ENCODE results near the gene IRF2BP2.
"Not testable (repeated sequence)": the region's sequence is repeated elsewhere in the genome, so short reads cannot be mapped to it uniquely, and the experiment has no call there.

IRF2BP2 gene

DNA sequence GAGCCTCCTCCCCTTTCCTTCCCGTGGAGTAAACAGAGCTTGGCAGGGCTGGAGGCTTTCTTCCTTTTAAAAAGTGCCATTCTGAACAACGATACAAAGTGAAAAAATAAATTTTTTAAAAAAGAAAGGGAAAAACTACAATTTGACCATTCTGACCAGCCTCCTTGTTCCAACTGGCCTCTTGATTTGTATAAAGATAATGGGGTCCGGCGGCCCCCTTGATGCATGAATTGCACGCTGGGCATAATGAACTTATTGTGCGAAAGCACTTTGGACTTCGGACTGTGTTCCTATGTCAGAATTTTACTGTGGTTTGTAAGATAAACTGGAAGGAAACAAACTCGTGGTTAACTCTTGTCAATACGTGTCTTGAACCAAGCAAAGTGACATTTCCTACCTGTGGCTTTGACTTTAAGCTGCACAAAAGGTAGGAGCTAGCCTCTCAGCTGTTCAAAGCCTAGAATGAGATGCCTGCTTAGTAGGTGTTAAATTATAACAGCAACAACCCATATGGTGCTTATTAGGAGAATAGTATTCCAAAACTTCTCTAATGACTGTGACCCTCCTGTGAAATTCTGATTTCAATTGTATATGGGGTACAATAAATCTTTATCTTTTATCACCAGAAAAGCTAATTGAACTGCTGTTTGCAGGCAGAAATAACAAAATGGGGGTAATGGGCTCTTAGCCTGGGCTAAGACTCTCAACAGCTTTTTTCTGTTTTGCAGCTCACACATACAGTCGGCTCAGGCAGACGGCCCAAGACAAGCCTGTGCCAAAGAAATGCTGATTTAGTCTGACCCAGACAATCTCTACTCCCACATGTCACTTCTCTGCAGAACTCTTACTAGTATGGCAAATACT lies 9.3 kb downstream of the IRF2BP2 start:
- no peak for DNase-seq (ENCODE audit: low read depth)

GRCh38 chr1:234599617-234600417 lies 10.2 kb downstream of the IRF2BP2 start:
- DNase-seq (ENCODE audit: low read depth), result peak; percentile 73

- DNase-seq (ENCODE audit: low read depth), result no peak
Measured at GRCh38 chr1:234598974-234599616, 10.9 kb downstream of the IRF2BP2 start.

GRCh38 chr1:234597894-234598293 lies 12.1 kb downstream of the IRF2BP2 start:
- DNase-seq (ENCODE audit: low read depth), result no peak

- DNase-seq (ENCODE audit: low read depth), result no peak
Measured at GRCh38 chr1:234595899-234596298, 14.1 kb downstream of the IRF2BP2 start.

DNA sequence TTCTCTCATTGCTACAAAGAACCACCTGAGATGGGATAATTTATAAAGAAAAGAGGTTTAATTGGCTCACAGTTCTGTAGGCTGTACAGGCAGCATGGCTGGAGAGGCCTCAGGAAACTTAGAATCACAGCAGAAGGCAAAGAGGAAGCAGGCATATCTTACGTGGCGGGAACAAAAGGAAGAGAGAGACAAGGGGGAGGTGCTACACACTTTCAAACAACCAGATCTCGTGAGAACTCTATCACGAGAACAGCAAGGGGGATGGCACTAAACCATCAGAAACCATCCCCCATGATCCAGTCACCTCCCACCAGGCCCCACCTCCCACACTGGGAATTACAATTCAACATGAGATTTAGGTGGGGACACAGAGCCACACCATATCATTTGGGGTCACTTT lies 15.4 kb downstream of the IRF2BP2 start:
- not testable (repeated sequence) for DNase-seq (ENCODE audit: low read depth)

- DNase-seq (ENCODE audit: low read depth), result no peak
Measured at GRCh38 chr1:234593771-234594504, 16.0 kb downstream of the IRF2BP2 start.

DNA sequence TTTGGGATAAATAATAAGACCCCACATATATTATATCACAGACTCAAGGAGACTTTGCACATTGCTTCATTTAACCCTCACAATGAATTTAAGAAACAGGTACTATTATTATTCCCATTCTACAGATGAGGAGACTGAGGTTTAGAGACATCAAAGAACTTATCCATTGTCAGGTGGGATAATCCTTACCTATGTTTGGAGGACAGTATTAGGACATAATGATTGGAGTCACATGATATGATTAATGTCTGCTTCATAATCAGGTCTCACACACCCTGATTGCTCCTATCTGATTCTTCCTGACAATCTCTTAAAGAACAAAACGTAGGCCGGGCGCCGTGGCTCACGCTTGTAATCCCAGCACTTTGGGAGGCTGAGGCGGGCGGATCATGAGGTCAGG lies 16.9 kb downstream of the IRF2BP2 start:
- DNase-seq (ENCODE audit: low read depth), result no peak

GRCh38 chr1:234592240-234592639 lies 17.7 kb downstream of the IRF2BP2 start:
- DNase-seq (ENCODE audit: low read depth), result no peak

GRCh38 chr1:234591131-234591530 lies 18.8 kb downstream of the IRF2BP2 start:
- no peak for DNase-seq (ENCODE audit: low read depth)

GRCh38 chr1:234589854-234590620 lies 19.9 kb downstream of the IRF2BP2 start:
- DNase-seq (ENCODE audit: low read depth), result no peak

DNA sequence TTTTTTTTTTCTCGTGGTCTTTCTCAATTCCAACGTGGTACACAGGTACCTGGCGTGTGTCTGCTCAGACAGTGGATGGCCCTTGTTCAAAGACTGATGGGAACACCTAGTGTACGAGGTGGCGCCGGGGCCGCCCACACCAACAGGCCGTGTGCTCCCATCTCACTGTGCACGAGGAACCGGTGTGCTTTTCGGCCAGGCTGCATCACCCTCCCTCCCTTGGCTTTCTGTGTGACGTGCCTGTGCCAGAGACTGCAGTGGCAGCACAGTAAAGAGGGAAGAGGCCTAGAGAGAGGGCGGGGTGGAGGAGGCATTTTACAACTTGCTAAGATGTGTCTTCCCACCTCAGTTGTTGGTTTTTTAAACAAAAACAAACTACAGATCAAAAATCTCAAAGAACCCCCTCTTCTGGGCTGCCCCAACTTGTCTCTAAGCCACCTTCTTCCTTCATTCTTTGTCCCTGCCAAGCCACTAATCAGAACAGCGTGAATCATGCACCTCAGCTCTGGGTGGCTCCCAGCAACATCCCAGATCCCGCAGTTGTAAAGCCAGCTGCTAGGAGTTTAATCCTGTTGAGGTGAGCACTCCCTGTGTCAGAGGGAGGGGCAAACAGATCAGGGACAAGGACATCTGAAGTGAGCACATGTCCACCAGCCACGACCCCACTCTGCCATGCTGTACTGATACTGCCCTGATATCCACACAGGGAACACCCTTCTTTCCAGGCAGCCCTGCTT lies 20.7 kb downstream of the IRF2BP2 start:
- no peak for DNase-seq (ENCODE audit: low read depth)

- no peak for DNase-seq (ENCODE audit: low read depth)
Measured at GRCh38 chr1:234588386-234588785, 21.6 kb downstream of the IRF2BP2 start.

DNA sequence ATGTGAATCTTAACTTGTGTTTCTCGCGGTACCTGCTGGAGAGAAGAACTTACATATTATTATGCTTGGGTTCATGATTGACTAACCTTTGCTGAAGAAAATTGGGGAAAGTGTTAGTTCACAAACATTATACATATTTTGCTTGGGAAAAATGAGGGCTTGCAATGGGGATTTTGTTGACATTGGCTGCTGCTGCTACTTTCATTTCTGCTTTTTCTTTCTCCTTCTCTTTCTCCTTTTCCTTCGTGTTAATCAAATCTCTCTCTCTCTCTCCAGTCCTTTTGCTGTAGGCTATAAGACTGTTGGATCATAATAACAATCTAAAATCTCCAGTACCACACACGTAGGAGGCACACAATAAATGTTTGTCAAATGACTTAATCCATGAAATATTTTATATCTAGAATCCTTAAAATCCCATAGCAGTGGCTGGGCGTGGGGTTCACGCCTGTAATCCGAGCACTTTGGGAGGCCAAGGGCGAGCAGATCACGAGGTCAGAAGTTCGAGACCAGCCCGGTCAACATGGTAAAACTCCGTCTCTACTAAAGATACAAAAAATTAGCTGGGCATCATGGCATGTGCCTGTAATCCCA lies 23.0 kb downstream of the IRF2BP2 start:
- no peak for DNase-seq (ENCODE audit: low read depth)

- no peak for DNase-seq (ENCODE audit: low read depth)
Measured at GRCh38 chr1:234586304-234586703, 23.7 kb downstream of the IRF2BP2 start.

DNA sequence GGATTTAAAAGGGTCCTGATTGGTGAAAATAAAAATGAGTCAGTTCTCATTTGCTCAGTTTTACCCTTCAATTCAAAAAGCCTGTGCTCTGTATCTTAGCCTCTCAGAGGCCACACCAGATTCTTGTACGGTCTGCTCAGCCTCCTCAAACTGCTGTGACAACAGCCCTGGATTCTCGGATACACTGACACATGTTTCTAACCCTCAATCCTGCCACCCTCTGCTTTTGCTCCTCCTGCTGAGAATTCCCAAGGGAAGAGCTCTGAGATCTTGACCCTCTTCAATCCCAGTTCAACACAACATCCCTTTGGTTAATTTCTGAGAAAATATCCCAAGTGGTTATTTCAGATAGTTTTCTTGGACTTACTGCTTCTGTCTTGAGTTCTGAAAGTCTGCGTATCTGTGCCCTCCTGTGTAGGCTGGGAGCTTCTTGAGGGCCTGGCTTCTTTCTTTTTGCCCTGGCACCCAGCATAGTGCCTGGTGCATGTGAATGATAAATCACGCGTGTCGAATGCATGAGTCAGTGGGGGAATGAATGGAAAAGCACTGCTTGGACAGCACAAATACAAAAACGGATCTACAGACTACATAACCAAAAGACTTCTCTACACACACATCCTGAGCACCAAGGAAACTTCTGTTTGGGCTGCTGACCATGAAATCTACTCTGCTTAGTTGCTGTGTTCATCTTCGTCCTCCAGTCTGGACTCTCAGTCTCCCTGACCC lies 24.5 kb downstream of the IRF2BP2 start:
- DNase-seq (ENCODE audit: low read depth), result no peak

DNA sequence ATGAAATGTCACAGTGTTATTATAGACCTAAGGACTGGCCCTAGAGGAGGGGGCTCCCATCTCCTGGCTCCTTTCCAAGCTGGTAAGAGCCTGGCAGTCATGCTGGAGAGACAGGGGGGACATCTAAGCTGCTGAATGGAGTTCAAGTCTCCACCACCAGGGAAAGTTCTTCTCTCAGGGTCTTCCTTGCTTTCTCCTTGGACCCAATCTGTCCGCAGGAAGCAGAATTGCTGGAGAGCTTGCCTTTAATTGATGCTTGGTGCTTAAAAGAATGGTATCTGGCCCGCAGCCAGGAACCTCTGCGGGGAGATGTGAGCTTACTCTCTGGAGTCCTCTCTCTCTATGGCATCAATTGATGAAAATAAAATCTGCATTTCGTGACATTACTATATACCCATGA lies 25.1 kb downstream of the IRF2BP2 start:
- DNase-seq (ENCODE audit: low read depth), result no peak

DNA sequence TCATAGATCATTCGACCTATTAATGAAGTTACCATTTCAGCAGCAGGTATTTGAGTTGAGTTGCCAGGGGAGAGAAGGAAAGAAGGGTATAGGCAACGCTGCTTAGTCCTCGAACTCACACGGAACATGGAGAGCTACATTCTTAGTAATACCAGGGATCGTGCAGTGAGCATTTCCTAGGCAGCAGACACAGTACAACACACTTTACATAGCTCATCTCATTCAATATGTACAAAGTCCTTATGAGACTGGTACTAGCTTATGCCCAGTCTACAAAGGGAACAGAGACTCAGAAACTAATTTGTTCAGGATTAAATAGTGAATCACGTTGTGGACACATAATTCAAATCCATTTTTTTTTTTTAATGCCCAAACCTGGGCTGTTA lies 25.6 kb downstream of the IRF2BP2 start:
- no peak for DNase-seq (ENCODE audit: low read depth)

- DNase-seq (ENCODE audit: low read depth), result no peak
Measured at GRCh38 chr1:234583755-234584419, 26.1 kb downstream of the IRF2BP2 start.

Measured in CMK (cell line).